Choroid plexus epithelial cell (primary cell): ENCODE results near the gene CTNNA2.

Source experiments
- DNase-seq: peaks from one replicate; pipeline ENCODE4 v3.0.0-alpha.2; 2010; ENCODE audit warnings: low read depth
- H3K4me3 ChIP-seq: 2 replicates; pipeline ENCODE4 v1.5.1; 2011; ENCODE audit warnings: low read depth, mild to moderate bottlenecking, control low read depth, low read length, moderate library complexity
- CTCF ChIP-seq: conservative IDR thresholded peaks from 2 replicates; pipeline ENCODE4 v1.5.1; 2011; ENCODE audit warnings: low read depth, mild to moderate bottlenecking, control low read depth, inconsistent platforms, low read length, moderate library complexity

Gene CTNNA2

GRCh38 chr2:79975791-79976565 is 463.1 kb downstream of the CTNNA2 start:
- no peak for TF ChIP-seq CTCF
- no peak overlapping the region for H3K4me3 ChIP-seq

GRCh38 chr2:79977792-79978191 is 464.9 kb downstream of the CTNNA2 start:
- TF ChIP-seq CTCF: no peak
- DNase-seq: no peak
- H3K4me3 ChIP-seq: no peak overlapping the region

More at GRCh38 chr2:79975791-79976565, 463.1 kb downstream of the CTNNA2 start:
- no peak for DNase-seq

GRCh38 chr2:79980116-79980515 is 467.3 kb downstream of the CTNNA2 start:
- no peak for TF ChIP-seq CTCF
- DNase-seq: no peak
- no peak overlapping the region for H3K4me3 ChIP-seq

- no peak overlapping the region for H3K4me3 ChIP-seq
- DNase-seq: no peak
- TF ChIP-seq CTCF: no peak
Measured at GRCh38 chr2:79980816-79981215, 468.0 kb downstream of the CTNNA2 start.

- H3K4me3 ChIP-seq: no peak overlapping the region
- DNase-seq: no peak
- no peak for TF ChIP-seq CTCF
Measured at GRCh38 chr2:79981316-79981715, 468.5 kb downstream of the CTNNA2 start.

GRCh38 chr2:79982445-79982844 is 469.6 kb downstream of the CTNNA2 start:
- DNase-seq: no peak
- no peak for TF ChIP-seq CTCF
- no peak overlapping the region for H3K4me3 ChIP-seq

GRCh38 chr2:79984476-79984875 is 471.6 kb downstream of the CTNNA2 start:
- DNase-seq: no peak
- TF ChIP-seq CTCF: no peak
- H3K4me3 ChIP-seq: no peak overlapping the region
